Lung microvascular endothelial cell (primary cell): ENCODE data around the gene ARHGAP28. TPM values are rescaled to one million over a fixed set of nuclear protein-coding genes. Genes with fewer than 3 reads are reported as not detected.

ENCODE experiments used
- DNase-seq, 2 donors: peaks; one replicate each; pipeline versions ENCODE4 v3.0.0 to v3.0.0-alpha.2; 2010; ENCODE audit warnings: low read depth in 2 of 2
- total RNA-seq: library from RNA; depleted of rRNA; stranded (reverse); fragments of >200 nt; gene quantifications from 2 replicates; pipeline ENCODE4 v1.2.1, GENCODE V29; 2014

ARHGAP28 gene, protein sequence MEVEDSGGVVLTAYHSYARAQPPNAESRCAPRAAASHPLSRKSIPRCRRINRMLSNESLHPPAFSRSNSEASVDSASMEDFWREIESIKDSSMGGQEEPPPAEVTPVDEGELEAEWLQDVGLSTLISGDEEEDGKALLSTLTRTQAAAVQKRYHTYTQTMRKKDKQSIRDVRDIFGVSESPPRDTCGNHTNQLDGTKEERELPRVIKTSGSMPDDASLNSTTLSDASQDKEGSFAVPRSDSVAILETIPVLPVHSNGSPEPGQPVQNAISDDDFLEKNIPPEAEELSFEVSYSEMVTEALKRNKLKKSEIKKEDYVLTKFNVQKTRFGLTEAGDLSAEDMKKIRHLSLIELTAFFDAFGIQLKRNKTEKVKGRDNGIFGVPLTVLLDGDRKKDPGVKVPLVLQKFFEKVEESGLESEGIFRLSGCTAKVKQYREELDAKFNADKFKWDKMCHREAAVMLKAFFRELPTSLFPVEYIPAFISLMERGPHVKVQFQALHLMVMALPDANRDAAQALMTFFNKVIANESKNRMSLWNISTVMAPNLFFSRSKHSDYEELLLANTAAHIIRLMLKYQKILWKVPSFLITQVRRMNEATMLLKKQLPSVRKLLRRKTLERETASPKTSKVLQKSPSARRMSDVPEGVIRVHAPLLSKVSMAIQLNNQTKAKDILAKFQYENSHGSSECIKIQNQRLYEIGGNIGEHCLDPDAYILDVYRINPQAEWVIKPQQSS
- 0.79 and 1.5 TPM in 2 replicates for total RNA-seq

- peak; percentile 60 to 86 for DNase-seq
Measured at GRCh38 chr18:6729247-6730091, at the start of gene ARHGAP28. Gene ARHGAP28, plus strand, starts transcription at chr18:6729716. Its CDS starts 106 bp downstream, at chr18:6729822.

DNA sequence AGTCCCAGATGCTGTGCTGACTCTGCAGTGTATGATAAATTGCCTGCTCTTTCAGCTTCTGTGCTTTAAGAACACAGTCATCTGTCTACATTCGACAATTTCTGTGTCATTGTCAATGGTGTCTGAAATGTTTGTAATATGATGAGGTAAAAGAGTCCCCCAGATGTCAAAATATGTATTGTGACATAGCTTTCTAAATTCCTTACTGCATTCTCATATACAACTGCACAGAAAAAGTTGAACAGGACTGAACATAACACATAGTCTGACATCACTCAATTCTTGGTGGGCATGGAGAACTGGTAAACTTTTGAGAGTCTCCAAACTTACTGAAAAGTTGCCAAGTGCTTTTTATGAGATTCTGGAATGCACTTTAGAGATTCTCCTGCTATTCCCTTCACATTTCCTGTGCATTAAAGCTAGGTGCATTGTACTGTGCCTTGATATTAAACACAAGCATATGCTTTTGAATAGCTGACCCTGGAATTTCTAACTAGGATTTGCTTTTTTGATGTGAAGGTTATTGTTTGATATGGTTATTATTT is 48.1 kb upstream of the ARHGAP28 start:
- DNase-seq, result no peak

DNA sequence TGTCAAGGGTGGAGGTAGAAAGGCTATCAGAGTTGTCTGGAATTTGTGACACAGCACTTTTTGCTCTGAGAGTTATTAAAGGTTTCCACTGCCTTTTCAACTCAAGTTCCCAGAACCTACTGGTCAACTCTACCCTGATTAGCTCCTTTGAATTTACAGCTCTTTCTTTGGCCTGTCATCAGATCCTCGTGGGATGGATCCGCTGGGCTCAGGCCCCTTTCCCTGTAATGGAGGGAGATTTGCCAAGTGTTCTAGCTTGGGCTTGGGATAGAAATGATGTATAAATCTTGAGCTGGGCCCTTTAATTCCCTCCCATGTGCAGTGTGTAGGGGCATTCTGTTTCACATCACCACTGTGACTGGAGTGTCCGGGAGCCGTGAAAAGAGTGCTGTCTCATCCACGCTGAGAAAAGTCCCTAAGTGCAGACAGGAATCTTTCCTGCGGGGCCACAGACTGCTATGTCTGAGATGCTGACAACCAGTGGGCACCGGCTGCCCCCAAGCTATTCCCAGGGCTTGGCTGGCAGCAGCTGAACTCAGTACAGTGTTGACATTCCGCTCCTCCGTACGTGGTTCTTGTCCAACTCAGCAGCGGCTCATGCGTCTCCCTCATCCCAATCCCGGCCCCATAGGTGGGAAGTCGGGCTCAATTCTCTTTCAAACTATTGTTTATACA is 46.9 kb upstream of the ARHGAP28 start:
- no peak for DNase-seq

GRCh38 chr18:6683112-6683876 is 46.2 kb upstream of the ARHGAP28 start:
- no peak for DNase-seq

GRCh38 chr18:6687676-6688075 is 41.8 kb upstream of the ARHGAP28 start:
- DNase-seq, result no peak

DNA sequence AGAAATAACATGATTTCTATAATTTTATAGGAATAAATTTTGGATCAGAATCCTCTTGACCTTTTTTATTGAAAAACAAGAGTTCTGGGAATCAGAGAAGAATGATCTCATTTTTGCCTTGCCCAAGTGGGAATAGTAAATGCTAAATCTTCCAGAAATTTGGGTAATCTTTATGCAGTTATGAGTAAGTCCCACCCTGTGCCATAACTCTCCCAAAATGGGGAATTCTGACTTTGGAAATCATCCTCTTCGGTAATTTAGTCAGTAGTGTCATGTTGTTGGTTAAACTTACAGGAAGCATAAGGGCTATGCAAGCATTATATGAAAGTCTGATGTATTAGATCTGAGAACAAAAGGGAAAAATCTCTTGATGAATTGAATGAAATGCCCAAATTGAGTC is 20.6 kb upstream of the ARHGAP28 start:
- no peak for DNase-seq

GRCh38 chr18:6711467-6711866 is 18.0 kb upstream of the ARHGAP28 start:
- DNase-seq, result no peak

DNA sequence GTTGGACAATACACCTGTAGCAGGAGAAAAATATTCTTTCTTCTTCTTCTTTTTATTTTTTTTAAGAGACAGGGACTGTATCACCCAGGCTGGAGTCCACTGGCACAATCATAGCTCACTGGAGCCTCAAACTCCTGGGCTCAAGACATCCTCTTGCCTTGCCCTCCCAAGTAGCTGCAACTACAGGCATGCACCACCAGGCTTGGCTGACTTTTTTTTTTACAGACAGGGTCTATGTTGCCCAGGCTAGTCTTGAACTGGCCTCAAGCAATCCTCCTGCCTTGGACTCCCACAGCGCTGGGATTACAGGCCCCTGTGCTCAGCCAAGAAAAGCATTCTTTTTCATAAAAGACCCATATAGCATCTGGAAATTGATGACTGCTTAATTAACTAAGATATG is 17.1 kb upstream of the ARHGAP28 start:
- no peak for DNase-seq

DNA sequence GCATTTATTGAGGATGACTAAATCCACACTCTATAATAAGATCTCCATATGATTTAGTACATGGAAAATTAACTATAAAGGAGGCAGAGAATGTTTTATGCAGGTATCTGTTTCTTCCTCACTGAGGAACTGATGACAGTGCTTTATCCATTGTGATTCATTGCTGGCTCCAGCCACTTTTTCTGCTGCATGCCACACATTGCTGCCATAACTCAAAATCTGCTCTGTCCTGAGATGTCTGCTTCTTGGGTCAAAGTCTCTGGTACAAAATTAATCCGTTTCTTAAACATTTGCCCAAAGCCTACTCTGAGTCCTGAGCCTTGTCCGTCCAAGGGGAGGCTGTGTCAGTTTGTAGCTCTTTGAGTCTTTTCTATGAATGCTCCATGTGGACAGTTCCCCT is 15.5 kb upstream of the ARHGAP28 start:
- DNase-seq, result no peak

- no peak for DNase-seq
Measured at GRCh38 chr18:6718267-6718666, 11.2 kb upstream of the ARHGAP28 start.

DNA sequence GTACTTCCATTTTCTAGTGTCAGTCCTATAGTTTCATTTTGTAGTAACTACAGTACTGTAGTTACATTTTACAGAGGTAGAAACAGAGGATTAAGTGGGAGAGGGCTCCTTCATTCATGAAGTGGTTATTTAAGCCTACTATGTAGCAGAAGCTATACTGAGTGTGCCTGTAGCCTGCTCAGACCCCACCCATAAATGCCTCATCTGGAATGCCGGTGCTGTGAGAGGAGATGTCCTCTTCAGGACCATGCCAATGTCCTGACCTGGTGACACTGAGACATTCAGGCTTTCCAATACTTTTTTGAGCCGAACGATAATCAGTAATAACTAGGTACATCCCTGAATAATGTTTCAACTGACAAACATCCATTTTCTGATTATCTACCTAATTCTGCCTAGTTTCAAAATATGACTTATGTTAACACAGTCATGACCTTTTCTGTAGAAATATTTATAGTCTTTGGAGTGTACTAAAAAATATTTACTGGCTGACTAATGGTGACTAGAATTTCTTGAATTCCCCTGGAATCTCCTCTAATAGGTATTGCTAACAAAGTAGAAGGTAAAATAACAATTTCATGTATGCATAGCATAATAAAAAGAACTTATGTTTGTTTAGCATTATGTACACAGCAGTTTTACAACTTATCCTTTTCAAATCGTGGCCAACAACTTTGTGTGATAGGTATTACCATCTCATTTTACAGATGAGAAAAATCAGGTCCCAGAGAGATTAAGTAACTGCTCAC is 10.2 kb upstream of the ARHGAP28 start:
- DNase-seq, result no peak

DNA sequence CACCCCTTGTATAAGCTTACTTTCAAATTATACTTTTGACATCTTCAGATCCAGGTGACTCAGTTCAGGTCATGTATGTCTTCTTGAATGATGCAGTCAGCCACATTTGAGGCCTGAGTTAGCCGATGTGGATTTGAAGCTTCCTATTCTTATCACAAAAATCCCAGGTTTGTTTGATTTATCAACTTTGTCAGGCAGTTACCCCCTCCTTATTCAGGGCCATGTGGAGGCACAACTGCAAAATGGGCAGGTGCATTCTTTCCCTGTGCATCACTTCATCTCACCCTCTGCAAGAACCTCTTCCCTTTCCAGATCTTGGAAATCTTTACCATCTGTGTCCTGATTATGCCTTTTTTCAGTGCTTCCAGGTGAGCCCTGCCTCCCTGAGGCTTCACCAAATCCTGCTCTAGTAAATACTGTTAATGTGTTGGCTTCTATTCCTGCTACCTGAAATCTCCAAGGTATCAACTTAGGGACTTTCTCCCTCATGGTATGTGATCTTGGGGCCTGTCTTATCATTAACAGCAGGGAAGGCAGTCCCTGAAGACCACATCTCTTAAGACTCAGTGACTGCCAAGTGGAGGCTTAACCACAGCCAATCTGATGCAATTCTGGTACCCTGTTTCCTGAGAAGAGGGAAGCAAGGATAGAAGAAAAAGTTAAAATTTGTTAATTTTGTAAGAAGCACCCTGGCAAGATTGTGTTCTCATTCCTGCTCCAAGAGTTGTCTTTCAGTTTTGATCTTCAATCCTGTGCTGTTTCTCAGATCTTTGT is 9.4 kb upstream of the ARHGAP28 start:
- DNase-seq, result no peak

DNA sequence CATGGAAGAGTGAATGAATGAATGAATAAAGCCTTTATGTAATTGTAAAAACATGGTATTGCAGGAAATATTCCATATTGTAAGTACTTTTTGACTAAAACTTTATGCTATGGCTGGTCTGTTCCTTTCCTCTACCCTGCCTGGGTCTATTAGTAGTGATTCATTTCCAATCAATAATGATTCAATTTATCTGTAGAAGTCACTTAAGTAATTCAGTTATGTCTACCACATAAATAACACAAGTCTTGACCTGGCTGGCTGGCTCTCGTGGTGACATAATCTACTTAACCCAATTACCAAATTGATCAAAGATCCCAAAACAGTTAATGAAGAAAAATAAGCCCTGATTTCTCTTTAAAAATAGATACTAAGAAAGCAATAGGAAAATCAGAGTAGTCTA is 7.8 kb upstream of the ARHGAP28 start:
- no peak for DNase-seq

DNA sequence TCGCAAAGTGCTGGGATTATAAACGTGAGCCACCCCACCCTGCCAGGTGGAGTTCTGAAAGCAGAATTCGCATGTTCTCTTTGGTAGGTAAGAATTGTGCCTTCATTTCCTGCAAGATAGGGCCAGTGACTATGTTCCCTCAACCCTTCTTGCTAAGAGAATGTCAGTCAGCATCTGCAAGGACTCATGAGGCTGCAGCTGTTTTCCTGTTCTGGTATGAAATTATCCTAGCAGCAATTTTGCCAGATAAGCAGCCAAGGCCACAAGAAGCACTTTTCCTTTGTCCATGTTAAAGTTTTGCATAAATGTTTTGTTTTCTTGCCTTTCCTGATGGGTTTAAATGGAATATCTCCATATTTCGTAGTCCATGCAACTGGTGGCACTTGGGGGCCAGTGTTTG is 6.8 kb upstream of the ARHGAP28 start:
- DNase-seq, result no peak

DNA sequence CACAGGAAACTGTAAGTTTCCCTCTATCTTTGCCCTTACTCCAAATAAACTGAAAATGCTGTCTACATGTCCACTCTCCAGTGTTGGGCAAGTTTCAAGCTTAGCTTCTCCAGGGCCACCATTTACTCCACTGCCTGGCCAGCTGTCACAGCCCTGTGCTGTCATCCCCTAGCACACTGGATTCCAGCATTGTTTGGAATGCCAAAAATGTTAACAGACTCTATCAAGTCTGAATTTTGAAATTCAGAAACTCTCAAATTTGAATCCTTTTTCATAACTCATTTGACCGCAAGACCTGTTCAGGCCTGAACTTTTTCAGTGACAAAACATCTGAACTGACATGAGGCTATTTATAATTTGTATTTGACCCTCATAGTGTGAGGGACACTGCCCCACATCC is 5.2 kb upstream of the ARHGAP28 start:
- DNase-seq, result no peak

- DNase-seq, result no peak
Measured at GRCh38 chr18:6728331-6728730, 1.2 kb upstream of the ARHGAP28 start.

GRCh38 chr18:6728809-6729246 is 688 bp upstream of the ARHGAP28 start:
- peak in 1 of 2 donors; percentile 2 for DNase-seq

GRCh38 chr18:6730416-6731221 is 1.1 kb downstream of the ARHGAP28 start:
- DNase-seq, result no peak
